ENCODE data around the gene CDK14.
"Not testable (repeated sequence)": the region's sequence is repeated elsewhere in the genome, so short reads cannot be mapped to it uniquely, and the experiment has no call there.

CDK14 gene

GRCh38 chr7:91165006-91165845 is 569.1 kb downstream of the CDK14 start:
- in situ Hi-C loops (cut with MboI; ENCODE audit: low pct_unique_long_range_greater_than_20kb, low sequenced_read_pairs, unreplicated experiment): no loop called here
- TF ChIP-seq CTCF (IDR thresholded peaks at IDR 0.05; ENCODE audit: extremely low read depth, insufficient read depth, missing control alignments): no peak

GRCh38 chr7:91165846-91166230 is 569.7 kb downstream of the CDK14 start:
- no peak for DNase-seq (ENCODE audit: low spot score)
- in situ Hi-C loops (cut with MboI; ENCODE audit: low pct_unique_long_range_greater_than_20kb, low sequenced_read_pairs, unreplicated experiment): no loop called here
- TF ChIP-seq CTCF (IDR thresholded peaks at IDR 0.05; ENCODE audit: extremely low read depth, insufficient read depth, missing control alignments): no peak

More at GRCh38 chr7:91165006-91165845, 569.1 kb downstream of the CDK14 start:
- peak; percentile 44 for DNase-seq (ENCODE audit: low spot score)

- in situ Hi-C loops (cut with MboI; ENCODE audit: low pct_unique_long_range_greater_than_20kb, low sequenced_read_pairs, unreplicated experiment): no loop called here
- TF ChIP-seq CTCF (IDR thresholded peaks at IDR 0.05; ENCODE audit: extremely low read depth, insufficient read depth, missing control alignments): no peak
- DNase-seq (ENCODE audit: low spot score): no peak
Observed at GRCh38 chr7:91168871-91169829, 573.0 kb downstream of the CDK14 start.

GRCh38 chr7:91169830-91170191 is 573.7 kb downstream of the CDK14 start:
- in situ Hi-C loops (cut with MboI; ENCODE audit: low pct_unique_long_range_greater_than_20kb, low sequenced_read_pairs, unreplicated experiment): no loop called here
- no peak for DNase-seq (ENCODE audit: low spot score)
- no peak for TF ChIP-seq CTCF (IDR thresholded peaks at IDR 0.05; ENCODE audit: extremely low read depth, insufficient read depth, missing control alignments)

- in situ Hi-C loops (cut with MboI; ENCODE audit: low pct_unique_long_range_greater_than_20kb, low sequenced_read_pairs, unreplicated experiment); DNase-seq (ENCODE audit: low spot score): not testable (repeated sequence)
Observed at GRCh38 chr7:91173265-91173664, 577.1 kb downstream of the CDK14 start.

GRCh38 chr7:91180746-91181145 is 584.6 kb downstream of the CDK14 start:
- TF ChIP-seq CTCF (IDR thresholded peaks at IDR 0.05; ENCODE audit: extremely low read depth, insufficient read depth, missing control alignments): no peak
- no peak for DNase-seq (ENCODE audit: low spot score)
- in situ Hi-C loops (cut with MboI; ENCODE audit: low pct_unique_long_range_greater_than_20kb, low sequenced_read_pairs, unreplicated experiment): no loop called here

- no peak for DNase-seq (ENCODE audit: low spot score)
- in situ Hi-C loops (cut with MboI; ENCODE audit: low pct_unique_long_range_greater_than_20kb, low sequenced_read_pairs, unreplicated experiment): no loop called here
- TF ChIP-seq CTCF (IDR thresholded peaks at IDR 0.05; ENCODE audit: extremely low read depth, insufficient read depth, missing control alignments): no peak
Observed at GRCh38 chr7:91181949-91182348, 585.8 kb downstream of the CDK14 start.
